ENCODE measurements around the gene RPL36A. TPM values are rescaled to one million over a fixed set of nuclear protein-coding genes. Genes with fewer than 3 reads are reported as not detected.

The RPL36A gene
- polyA plus RNA-seq, 1 of the 3 experiments (the other 2 are of a cell fraction), result 3,417 TPM

GRCh38 chrX:101370888-101371504 lies 19.8 kb upstream of the RPL36A start:
- no peak overlapping the region for H3K4me2 ChIP-seq
- no peak overlapping the region for H2AFZ ChIP-seq (ENCODE audit: low read depth)
- H3K9ac ChIP-seq, result no peak overlapping the region
- no peak overlapping the region for H3K4me3 ChIP-seq (ENCODE audit: low read depth in 2 of 2, low read length in 1 of 2)
- H3F3A ChIP-seq (replicated peaks; ENCODE audit: insufficient read depth), result no peaks in the 10 kb centered on the region
- H3K36me3 ChIP-seq (replicated peaks in 1 of 2; ENCODE audit: control insufficient read depth in 1 of 2, insufficient read depth in 2 of 2, low read length in 1 of 2), result no peaks in the 10 kb centered on the region
- H3K27ac ChIP-seq (ENCODE audit: low read depth in 2 of 2, low read length in 1 of 2), result no peak overlapping the region
- no peak for TF ChIP-seq CHD2 (IDR thresholded peaks at IDR 0.05; ENCODE audit: low read length, partially characterized antibody)
- no peak for TF ChIP-seq IRF3 (IDR thresholded peaks at IDR 0.05; ENCODE audit: low read depth, low read length)
- TF ChIP-seq TAF1 (IDR thresholded peaks at IDR 0.05; ENCODE audit: borderline replicate concordance, low read depth, low read length), result no peak
- no peak for TF ChIP-seq GABPA (IDR thresholded peaks at IDR 0.05; ENCODE audit: low read depth)
- TF ChIP-seq SMC3 (IDR thresholded peaks at IDR 0.05; ENCODE audit: low read depth, low read length), result no peak
- TF ChIP-seq POLR2AphosphoS5 (IDR thresholded peaks at IDR 0.05; ENCODE audit: low read depth, low read length), result no peak
- TF ChIP-seq YY1 (IDR thresholded peaks at IDR 0.05; ENCODE audit: low read depth), result no peak
- TF ChIP-seq MAX (IDR thresholded peaks at IDR 0.05; ENCODE audit: low read depth), result no peak
- TF ChIP-seq, protein P1, sequence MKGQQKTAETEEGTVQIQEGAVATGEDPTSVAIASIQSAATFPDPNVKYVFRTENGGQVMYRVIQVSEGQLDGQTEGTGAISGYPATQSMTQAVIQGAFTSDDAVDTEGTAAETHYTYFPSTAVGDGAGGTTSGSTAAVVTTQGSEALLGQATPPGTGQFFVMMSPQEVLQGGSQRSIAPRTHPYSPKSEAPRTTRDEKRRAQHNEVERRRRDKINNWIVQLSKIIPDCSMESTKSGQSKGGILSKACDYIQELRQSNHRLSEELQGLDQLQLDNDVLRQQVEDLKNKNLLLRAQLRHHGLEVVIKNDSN (IDR thresholded peaks at IDR 0.05; ENCODE audit: borderline replicate concordance, low read depth), result no peak
- no peak for TF ChIP-seq RFX5 (IDR thresholded peaks at IDR 0.05; ENCODE audit: low read length)
- no peak for TF ChIP-seq SIN3A (IDR thresholded peaks at IDR 0.05; ENCODE audit: borderline replicate concordance, low read depth, low read length)
- TF ChIP-seq RXRA (IDR thresholded peaks at IDR 0.05; ENCODE audit: borderline replicate concordance, low read depth), result no peak
- no peak for TF ChIP-seq USF2 (IDR thresholded peaks at IDR 0.05; ENCODE audit: borderline replicate concordance, low read depth, low read length)
- no peak for TF ChIP-seq MEF2A (IDR thresholded peaks at IDR 0.05; ENCODE audit: borderline replicate concordance, low read depth)
- no peak for TF ChIP-seq NFIC (IDR thresholded peaks at IDR 0.05; ENCODE audit: borderline replicate concordance)
- H3K9me3 ChIP-seq, result no peaks in the 10 kb centered on the region
- 19% methylated on average over 3 of the region's 3 CpGs for WGBS (ENCODE audit: low lambda C conversion rate)
- no peaks in the 10 kb centered on the region for H4K20me1 ChIP-seq (ENCODE audit: insufficient read depth)
- no peaks in the 10 kb centered on the region for H3K79me2 ChIP-seq (ENCODE audit: insufficient read depth)
- DNase-seq, result no peak
- peaks cover 7% of the 10 kb centered on the region; the same call in 1 of the 2 replicates for H3K27me3 ChIP-seq (ENCODE audit: insufficient read depth)
- H3K9me2 ChIP-seq, result no peaks in the 10 kb centered on the region
- no peaks in the 10 kb centered on the region for H3K4me1 ChIP-seq (ENCODE audit: control insufficient read depth in 1 of 2, insufficient read depth in 2 of 2, low read depth in 1 of 2, low read length in 1 of 2)
- CTCF ChIA-PET, result no interaction called here
- POLR2A ChIA-PET, result no interaction called here

Measured in SK-N-SH (cell line).